Hepatocyte (in vitro differentiated cells): ENCODE measurements around the gene DTD1. TPM values are rescaled to one million over a fixed set of nuclear protein-coding genes. Genes with fewer than 3 reads are reported as not detected.

Experiments used
- DNase-seq: peaks from one replicate; pipeline ENCODE4 v3.0.0-alpha.2; 2016; ENCODE audit warnings: low spot score
- H2AFZ ChIP-seq: fragments of 200-600 bp; sonication (generic); 2 replicates; pipeline ENCODE4 v1.6.0; 2016; ENCODE audit warnings: antibody characterized with exemption, mild to moderate bottlenecking
- H3K27ac ChIP-seq: fragments of 200-600 bp; sonication (generic); 2 replicates; pipeline ENCODE4 v1.5.1; 2016; ENCODE audit warnings: mild to moderate bottlenecking
- H3K27me3 ChIP-seq: fragments of 200-600 bp; sonication (generic); 2 replicates; pipeline ENCODE4 v1.6.1; 2016
- H3K36me3 ChIP-seq: fragments of 200-600 bp; sonication (generic); replicated peaks from 2 replicates; pipeline ENCODE4 v1.5.1; 2016; ENCODE audit warnings: low read depth; ENCODE audit not compliant: insufficient read depth
- H3K4me1 ChIP-seq: fragments of 200-600 bp; sonication (generic); 2 replicates; pipeline ENCODE4 v1.5.1; 2016; ENCODE audit warnings: mild to moderate bottlenecking, moderate library complexity; ENCODE audit not compliant: insufficient read depth
- H3K4me2 ChIP-seq: fragments of 200-600 bp; sonication (generic); 2 replicates; pipeline ENCODE4 v1.6.0; 2016
- H3K4me3 ChIP-seq: fragments of 200-600 bp; sonication (generic); 2 replicates; pipeline ENCODE4 v1.5.1; 2016; ENCODE audit warnings: mild to moderate bottlenecking
- H3K79me2 ChIP-seq: fragments of 200-600 bp; sonication (generic); 2 replicates; pipeline ENCODE4 v1.6.0; 2017; ENCODE audit warnings: mild to moderate bottlenecking
- H3K9me2 ChIP-seq: fragments of 200-600 bp; sonication (generic); replicated peaks from 2 replicates; pipeline ENCODE4 v1.6.0; 2017; ENCODE audit warnings: mild to moderate bottlenecking; ENCODE audit not compliant: insufficient read depth
- H3K9me3 ChIP-seq: fragments of 200-600 bp; sonication (generic); 2 replicates; pipeline ENCODE4 v1.5.1; 2016; ENCODE audit warnings: low read depth, mild to moderate bottlenecking
- H4K20me1 ChIP-seq: fragments of 200-600 bp; sonication (generic); 2 replicates; pipeline ENCODE4 v1.6.0; 2016; ENCODE audit warnings: mild to moderate bottlenecking; ENCODE audit not compliant: insufficient read depth, poor library complexity, severe bottlenecking
- EZH2 ChIP-seq: fragments of 200-600 bp; sonication (generic); IDR thresholded peaks from 2 replicates; pipeline ENCODE4 v1.6.1; 2016; ENCODE audit warnings: antibody characterized with exemption, mild to moderate bottlenecking, borderline replicate concordance
- EZH2phosphoT487 ChIP-seq: fragments of 200-600 bp; sonication (generic); IDR thresholded peaks from one replicate; pipeline ENCODE4 v1.6.1; 2018; ENCODE audit warnings: antibody characterized with exemption, mild to moderate bottlenecking, low read depth, moderate library complexity; ENCODE audit not compliant: unreplicated experiment, severe bottlenecking
- WGBS: methylation state at CpG from one replicate; pipeline ENCODE4 v1.1.6; 2016; ENCODE audit warnings: low lambda C conversion rate; ENCODE audit errors: missing lambda C conversion rate; 5-methylcytosine and 5-hydroxymethylcytosine counted together
- polyA plus RNA-seq: library from polyadenylated mRNA; unstranded; fragments of >200 nt; fragmentation: Nextera tagmentation; extraction: Ambion mirVana; gene quantifications from 2 replicates; pipeline ENCODE4 v1.2.1, GENCODE V29; 2016
- total RNA-seq: library from RNA; depleted of rRNA; stranded (reverse); fragments of >200 nt; gene quantifications from 2 replicates; pipeline ENCODE4 v1.2.3, GENCODE V29; 2014
- TF ChIP-seq, protein P1 (sequence below): fragments of 200-600 bp; sonication (generic); IDR thresholded peaks from 2 replicates; pipeline ENCODE4 v1.5.1; 2016; ENCODE audit warnings: antibody characterized with exemption, mild to moderate bottlenecking; ENCODE audit not compliant: poor library complexity

Gene DTD1
- total and polyA plus RNA-seq, 2 experiments from 2014 or later: 30.1 to 40.1 TPM

DNA sequence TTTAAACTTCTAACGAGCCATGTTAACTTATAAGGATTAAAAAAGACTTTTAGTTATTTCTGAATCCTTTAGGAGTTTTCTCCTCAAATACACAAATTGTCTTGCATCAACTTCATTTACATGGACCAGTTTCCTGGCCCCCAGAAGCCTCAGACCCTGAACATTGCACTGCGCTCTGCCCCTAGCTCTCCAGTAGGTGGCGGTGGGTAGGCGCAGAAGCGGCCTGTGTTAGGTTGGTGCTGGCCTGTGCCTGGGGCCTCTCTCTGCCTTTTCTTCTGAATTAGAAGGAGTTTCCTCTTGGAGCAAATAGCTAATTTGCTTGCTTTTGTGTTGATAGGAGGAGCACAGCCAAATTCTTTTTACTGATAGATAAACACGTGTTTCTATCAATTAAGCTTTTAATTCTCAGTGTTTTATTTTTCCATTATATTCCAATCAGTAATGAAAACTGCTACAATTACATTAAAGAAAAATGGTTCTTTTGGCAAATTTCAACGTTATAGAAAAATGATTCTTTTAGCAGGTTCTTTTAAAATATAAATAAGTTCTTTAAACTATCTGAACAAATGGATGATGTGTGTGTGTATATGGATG, 44.4 kb downstream of the DTD1 start:
- no peak for TF ChIP-seq EZH2
- TF ChIP-seq, protein P1, sequence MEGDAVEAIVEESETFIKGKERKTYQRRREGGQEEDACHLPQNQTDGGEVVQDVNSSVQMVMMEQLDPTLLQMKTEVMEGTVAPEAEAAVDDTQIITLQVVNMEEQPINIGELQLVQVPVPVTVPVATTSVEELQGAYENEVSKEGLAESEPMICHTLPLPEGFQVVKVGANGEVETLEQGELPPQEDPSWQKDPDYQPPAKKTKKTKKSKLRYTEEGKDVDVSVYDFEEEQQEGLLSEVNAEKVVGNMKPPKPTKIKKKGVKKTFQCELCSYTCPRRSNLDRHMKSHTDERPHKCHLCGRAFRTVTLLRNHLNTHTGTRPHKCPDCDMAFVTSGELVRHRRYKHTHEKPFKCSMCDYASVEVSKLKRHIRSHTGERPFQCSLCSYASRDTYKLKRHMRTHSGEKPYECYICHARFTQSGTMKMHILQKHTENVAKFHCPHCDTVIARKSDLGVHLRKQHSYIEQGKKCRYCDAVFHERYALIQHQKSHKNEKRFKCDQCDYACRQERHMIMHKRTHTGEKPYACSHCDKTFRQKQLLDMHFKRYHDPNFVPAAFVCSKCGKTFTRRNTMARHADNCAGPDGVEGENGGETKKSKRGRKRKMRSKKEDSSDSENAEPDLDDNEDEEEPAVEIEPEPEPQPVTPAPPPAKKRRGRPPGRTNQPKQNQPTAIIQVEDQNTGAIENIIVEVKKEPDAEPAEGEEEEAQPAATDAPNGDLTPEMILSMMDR: peak; percentile 96
- WGBS: 16% methylated on average over 7 of the region's 7 CpGs
- no peak overlapping the region for H2AFZ ChIP-seq
- no peak overlapping the region for H3K4me2 ChIP-seq
- H3K79me2 ChIP-seq: no peaks in the 10 kb centered on the region
- no peaks in the 10 kb centered on the region for H3K27me3 ChIP-seq
- DNase-seq: peak; percentile 86
- H3K9me3 ChIP-seq: no peaks in the 10 kb centered on the region
- no peaks in the 10 kb centered on the region for H4K20me1 ChIP-seq
- H3K4me1 ChIP-seq: peaks cover 20% of the 10 kb centered on the region
- H3K27ac ChIP-seq: no peak overlapping the region
- no peaks in the 10 kb centered on the region for H3K9me2 ChIP-seq
- no peaks in the 10 kb centered on the region for H3K36me3 ChIP-seq
- no peak overlapping the region for H3K4me3 ChIP-seq

DNA sequence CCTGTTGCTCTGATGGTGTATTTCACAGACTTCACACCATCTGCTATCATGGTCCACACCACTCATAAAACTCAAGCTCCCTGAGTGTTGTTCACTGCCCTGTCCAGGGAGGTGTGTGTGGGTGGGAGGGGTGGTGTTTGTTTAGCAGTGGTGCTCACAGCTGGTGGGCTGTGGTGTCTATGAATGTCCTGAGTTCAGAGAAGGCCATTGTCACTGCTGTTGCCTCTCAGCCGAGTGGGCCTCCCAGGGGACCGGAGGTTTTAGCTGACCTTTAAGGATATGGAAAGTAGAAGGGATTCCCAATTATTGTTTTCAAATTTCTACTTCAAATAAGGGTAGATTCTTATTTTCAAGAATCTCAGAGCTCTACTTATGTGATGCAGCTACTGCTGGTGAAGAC, 45.6 kb downstream of the DTD1 start:
- no peak overlapping the region for H3K4me2 ChIP-seq
- no peak overlapping the region for H3K27ac ChIP-seq
- TF ChIP-seq EZH2 (no peak), EZH2phosphoT487 (no peak)
- TF ChIP-seq, protein P1: no peak
- no peaks in the 10 kb centered on the region for H3K79me2 ChIP-seq
- no peak overlapping the region for H2AFZ ChIP-seq
- no peaks in the 10 kb centered on the region for H3K9me2 ChIP-seq
- H4K20me1 ChIP-seq: no peaks in the 10 kb centered on the region
- H3K9me3 ChIP-seq: no peaks in the 10 kb centered on the region
- DNase-seq: no peak
- H3K27me3 ChIP-seq: no peaks in the 10 kb centered on the region
- WGBS: 71% methylated on average over 2 of the region's 2 CpGs
- H3K4me1 ChIP-seq: peaks cover 20% of the 10 kb centered on the region
- H3K4me3 ChIP-seq: no peak overlapping the region
- H3K36me3 ChIP-seq: no peaks in the 10 kb centered on the region

GRCh38 chr20:18634501-18634900, 46.6 kb downstream of the DTD1 start:
- Histone ChIP-seq H3K9me3 (no peaks in the 10 kb centered on the region), H3K4me1 (peaks cover 20% of the 10 kb centered on the region), H3K9me2 (no peaks in the 10 kb centered on the region), H3K4me2 (no peak overlapping the region), H3K4me3 (no peak overlapping the region), H2AFZ (no peak overlapping the region), H3K27ac (peak overlapping the region; percentile 21), H3K36me3 (no peaks in the 10 kb centered on the region), H3K79me2 (no peaks in the 10 kb centered on the region), H4K20me1 (no peaks in the 10 kb centered on the region), H3K27me3 (no peaks in the 10 kb centered on the region)
- TF ChIP-seq, protein P1: no peak
- TF ChIP-seq EZH2phosphoT487 (no peak), EZH2 (no peak)
- 38% methylated on average over 5 of the region's 5 CpGs for WGBS
- no peak for DNase-seq
